ENCODE data around the gene FOLR1.

The FOLR1 gene

GRCh38 chr11:72230764-72231365 is 38.9 kb downstream of the FOLR1 start:
- no peak for TF ChIP-seq POLR2A (IDR thresholded peaks at IDR 0.05; ENCODE audit: extremely low read depth, insufficient read length)
- no peak for TF ChIP-seq MYC (IDR thresholded peaks at IDR 0.05; ENCODE audit: low read depth, low read length)
- TF ChIP-seq MAX (IDR thresholded peaks at IDR 0.05; ENCODE audit: low read depth, low read length) = no peak
- TF ChIP-seq CTCF (IDR thresholded peaks at IDR 0.05; ENCODE audit: low read depth, low read length) = no peak
- H3K4me3 ChIP-seq (ENCODE audit: low read depth, low read length) = no peak overlapping the region
- DNase-seq (ENCODE audit: low read depth) = no peak

- no peak for DNase-seq (ENCODE audit: low read depth)
- H3K4me3 ChIP-seq (ENCODE audit: low read depth, low read length) = no peak overlapping the region
- TF ChIP-seq POLR2A (IDR thresholded peaks at IDR 0.05; ENCODE audit: extremely low read depth, insufficient read length) (no peak), MYC (IDR thresholded peaks at IDR 0.05; ENCODE audit: low read depth, low read length) (no peak), CTCF (IDR thresholded peaks at IDR 0.05; ENCODE audit: low read depth, low read length) (no peak), MAX (IDR thresholded peaks at IDR 0.05; ENCODE audit: low read depth, low read length) (no peak)
These were observed 39.7 kb downstream of the FOLR1 start for GRCh38 chr11:72231396-72232259.

GRCh38 chr11:72232260-72233055 is 40.5 kb downstream of the FOLR1 start:
- no peak overlapping the region for H3K4me3 ChIP-seq (ENCODE audit: low read depth, low read length)
- no peak for DNase-seq (ENCODE audit: low read depth)
- no peak for TF ChIP-seq MYC (IDR thresholded peaks at IDR 0.05; ENCODE audit: low read depth, low read length)
- TF ChIP-seq CTCF (IDR thresholded peaks at IDR 0.05; ENCODE audit: low read depth, low read length) = no peak
- no peak for TF ChIP-seq POLR2A (IDR thresholded peaks at IDR 0.05; ENCODE audit: extremely low read depth, insufficient read length)
- no peak for TF ChIP-seq MAX (IDR thresholded peaks at IDR 0.05; ENCODE audit: low read depth, low read length)

GRCh38 chr11:72233056-72233772 is 41.3 kb downstream of the FOLR1 start:
- no peak for DNase-seq (ENCODE audit: low read depth)
- TF ChIP-seq CTCF (IDR thresholded peaks at IDR 0.05; ENCODE audit: low read depth, low read length) (no peak), MYC (IDR thresholded peaks at IDR 0.05; ENCODE audit: low read depth, low read length) (no peak), POLR2A (IDR thresholded peaks at IDR 0.05; ENCODE audit: extremely low read depth, insufficient read length) (no peak), MAX (IDR thresholded peaks at IDR 0.05; ENCODE audit: low read depth, low read length) (no peak)
- H3K4me3 ChIP-seq (ENCODE audit: low read depth, low read length) = no peak overlapping the region

Measured in NB4 (cell line).